ENCODE results near the gene SGCG.
A peak's percentile ranks its signal among the peaks of the same experiment; 100 is the strongest.

- TF ChIP-seq CTCF (IDR thresholded peaks at IDR 0.05; ENCODE audit: poor library complexity, severe bottlenecking): peak; percentile 61
- TF ChIP-seq REST (IDR thresholded peaks at IDR 0.05; ENCODE audit: borderline replicate concordance): no peak
- no peak for TF ChIP-seq TAF1 (IDR thresholded peaks at IDR 0.05; ENCODE audit: low read depth)
- TF ChIP-seq EZH2 (IDR thresholded peaks at IDR 0.05; ENCODE audit: borderline replicate concordance, insufficient read depth, low read length, poor library complexity, severe bottlenecking): no peak
- TF ChIP-seq MXI1 (conservative IDR thresholded peaks at IDR 0.05; ENCODE audit: poor library complexity, severe bottlenecking): no peak
- TF ChIP-seq POLR2AphosphoS5 (IDR thresholded peaks at IDR 0.05): no peak
- no peak for TF ChIP-seq EP300 (conservative IDR thresholded peaks at IDR 0.05; ENCODE audit: poor library complexity, severe bottlenecking)
These were observed 21.5 kb upstream of the SGCG start for GRCh38 chr13:23159205-23159759.
